SK-N-SH (cell line): ENCODE measurements around the gene S1PR3. TPM values are rescaled to one million over a fixed set of nuclear protein-coding genes. Genes with fewer than 3 reads are reported as not detected.

Experiments
- CTCF ChIA-PET: fragments of 300-600, 350-600 bp; formaldehyde crosslinking; extraction: SDS; loops from one replicate; lab custom pipeline; 2021; lab: Yijun Ruan, JAX
- POLR2A ChIA-PET: fragments of 350-600 bp; sonication (Branson Sonifier 250); formaldehyde crosslinking; extraction: SDS; loops from one replicate; lab custom pipeline; 2020; ENCODE audit warnings: antibody characterized with exemption, inconsistent platforms; lab: Yijun Ruan, JAX
- DNase-seq: peaks from one replicate; pipeline ENCODE4 v3.0.0; 2012
- H2AFZ ChIP-seq: fragments of 200-600 bp; sonication (generic); 2 replicates; pipeline ENCODE4 v1.8.1; 2016; ENCODE audit warnings: antibody characterized with exemption, mild to moderate bottlenecking, low read depth
- H3F3A ChIP-seq: fragments of 200-600 bp; sonication (generic); replicated peaks from 2 replicates; pipeline ENCODE3; 2016; ENCODE audit warnings: antibody characterized with exemption, mild to moderate bottlenecking; ENCODE audit not compliant: insufficient read depth
- H3K27ac ChIP-seq, 2 experiments: fragments of 200-500 bp in 1 of 2; fragments of 200-600 bp in 1 of 2; sonication (Bioruptor generic) in 1 of 2; sonication (generic), shearing (Covaris generic) in 1 of 2; 2 replicates each; pipeline versions ENCODE4 v1.5.1 to v1.6.1; 2014 to 2016; ENCODE audit warnings: low read depth in 2 of 2, inconsistent platforms in 1 of 2, low read length in 1 of 2, mild to moderate bottlenecking in 1 of 2, mixed read lengths in 1 of 2
- H3K27me3 ChIP-seq: fragments of 200-600 bp; sonication (generic), shearing (Covaris generic); 2 replicates; pipeline ENCODE4 v1.6.1; 2016; ENCODE audit warnings: mixed run types; ENCODE audit not compliant: insufficient read depth
- H3K36me3 ChIP-seq, 2 experiments: fragments of 200-500 bp in 1 of 2; fragments of 200-600 bp in 1 of 2; sonication (Bioruptor generic) in 1 of 2; sonication (generic) in 1 of 2; replicated peaks in 1 of 2; 2 replicates each; pipeline versions ENCODE3 to v1.5.1; 2014 to 2016; ENCODE audit warnings: low read length in 1 of 2, mild to moderate bottlenecking in 1 of 2; ENCODE audit not compliant: insufficient read depth in 2 of 2, control insufficient read depth in 1 of 2
- H3K4me1 ChIP-seq, 2 experiments: fragments of 200-500 bp in 1 of 2; fragments of 200-600 bp in 1 of 2; sonication (Bioruptor generic) in 1 of 2; sonication (generic), shearing (Covaris generic) in 1 of 2; 2 replicates each; pipeline versions ENCODE4 v1.5.1 to v1.6.1; 2014 to 2016; ENCODE audit warnings: low read depth in 1 of 2, low read length in 1 of 2, mixed run types in 1 of 2; ENCODE audit not compliant: insufficient read depth in 2 of 2, control insufficient read depth in 1 of 2
- H3K4me2 ChIP-seq: fragments of 200-600 bp; sonication (generic), shearing (Covaris generic); 2 replicates; pipeline ENCODE4 v1.6.1; 2017; ENCODE audit warnings: mixed run types
- H3K4me3 ChIP-seq, 2 experiments: fragments of 200-500 bp in 1 of 2; fragments of 200-600 bp in 1 of 2; sonication (Bioruptor generic) in 1 of 2; sonication (generic), shearing (Covaris generic) in 1 of 2; 2 replicates each; pipeline versions ENCODE4 v1.5.1 to v1.8.1; 2014 to 2016; ENCODE audit warnings: low read depth in 2 of 2, inconsistent platforms in 1 of 2, low read length in 1 of 2, mild to moderate bottlenecking in 1 of 2, mixed read lengths in 1 of 2, moderate library complexity in 1 of 2
- H3K79me2 ChIP-seq: fragments of 200-600 bp; sonication (generic); 2 replicates; pipeline ENCODE4 v1.8.1; 2017; ENCODE audit warnings: mild to moderate bottlenecking; ENCODE audit not compliant: insufficient read depth
- H3K9ac ChIP-seq: fragments of 200-600 bp; sonication (generic); 2 replicates; pipeline ENCODE4 v1.6.1; 2017; ENCODE audit warnings: mixed run types
- H3K9me2 ChIP-seq: fragments of 200-600 bp; sonication (generic); 2 replicates; pipeline ENCODE4 v1.6.1; 2017; ENCODE audit warnings: mixed run types
- H3K9me3 ChIP-seq: fragments of 200-600 bp; sonication (generic); 2 replicates; pipeline ENCODE4 v1.6.1; 2017; ENCODE audit warnings: mixed run types, mild to moderate bottlenecking, moderate library complexity
- H4K20me1 ChIP-seq: fragments of 200-600 bp; sonication (generic); 2 replicates; pipeline ENCODE4 v1.6.1; 2017; ENCODE audit warnings: mild to moderate bottlenecking, mixed run types; ENCODE audit not compliant: insufficient read depth
- CHD2 ChIP-seq: fragments of 150-350 bp; IDR thresholded peaks from 2 replicates; pipeline ENCODE4 v1.6.1; 2018; ENCODE audit warnings: low read length; ENCODE audit not compliant: partially characterized antibody
- ELF1 ChIP-seq: IDR thresholded peaks from 2 replicates; pipeline ENCODE4 v1.4.0; 2012
- EP300 ChIP-seq, 2 experiments: IDR thresholded peaks; 2 replicates each; pipeline versions ENCODE4 v1.4.0 to v1.6.1; 2012; ENCODE audit warnings: borderline replicate concordance in 1 of 2, low read depth in 1 of 2, low read length in 1 of 2
- FOSL2 ChIP-seq: IDR thresholded peaks from 2 replicates; pipeline ENCODE4 v1.4.0; 2012; ENCODE audit warnings: low read depth, mild to moderate bottlenecking, moderate library complexity, borderline replicate concordance
- GABPA ChIP-seq: IDR thresholded peaks from 2 replicates; pipeline ENCODE4 v1.4.0; 2012; ENCODE audit warnings: low read depth, mild to moderate bottlenecking
- GATA2 ChIP-seq: sonication (generic); formaldehyde crosslinking; IDR thresholded peaks from 2 replicates; pipeline ENCODE4 v1.5.0; 2020; ENCODE audit warnings: mild to moderate bottlenecking, missing genetic modification reagents
- IRF3 ChIP-seq: fragments of 150-350 bp; IDR thresholded peaks from 2 replicates; pipeline ENCODE4 v1.6.1; 2016; ENCODE audit warnings: mild to moderate bottlenecking, low read depth, low read length
- JUND ChIP-seq: IDR thresholded peaks from 2 replicates; pipeline ENCODE4 v1.4.0; 2012
- MEF2A ChIP-seq: IDR thresholded peaks from 2 replicates; pipeline ENCODE4 v1.4.0; 2012; ENCODE audit warnings: low read depth, borderline replicate concordance
- RAD21 ChIP-seq: IDR thresholded peaks from 2 replicates; pipeline ENCODE4 v1.6.1; 2012; ENCODE audit warnings: mild to moderate bottlenecking, low read length
- RFX5 ChIP-seq: IDR thresholded peaks from 2 replicates; pipeline ENCODE4 v1.6.1; 2012; ENCODE audit warnings: mild to moderate bottlenecking, improper control_type of control experiment, low read length
- SIN3A ChIP-seq: IDR thresholded peaks from 2 replicates; pipeline ENCODE4 v1.6.1; 2012; ENCODE audit warnings: low read depth, mild to moderate bottlenecking, low read length, moderate library complexity, borderline replicate concordance
- SMC3 ChIP-seq: IDR thresholded peaks from 2 replicates; pipeline ENCODE4 v1.6.1; 2012; ENCODE audit warnings: low read depth, low read length, improper control_type of control experiment
- TAF1 ChIP-seq: IDR thresholded peaks from 2 replicates; pipeline ENCODE4 v1.6.1; 2012; ENCODE audit warnings: low read depth, mild to moderate bottlenecking, low read length, moderate library complexity, borderline replicate concordance
- TCF12 ChIP-seq: IDR thresholded peaks from 2 replicates; pipeline ENCODE4 v1.4.0; 2012
- USF1 ChIP-seq: IDR thresholded peaks from 2 replicates; pipeline ENCODE4 v1.4.0; 2012; ENCODE audit warnings: low read depth, borderline replicate concordance
- YY1 ChIP-seq: IDR thresholded peaks from 2 replicates; pipeline ENCODE4 v1.4.0; 2012; ENCODE audit warnings: low read depth, mild to moderate bottlenecking
- WGBS: methylation state at CpG from one replicate; pipeline ENCODE4 v1.1.6; 2017; ENCODE audit warnings: low lambda C conversion rate; 5-methylcytosine and 5-hydroxymethylcytosine counted together
- polyA plus RNA-seq, 3 experiments: library from polyadenylated mRNA; depleted of rRNA; stranded (reverse); fragments of >200 nt; gene quantifications; 2 replicates each; pipeline ENCODE4 v1.2.3, GENCODE V29; 2012

The S1PR3 gene
- polyA plus RNA-seq, 1 of the 3 experiments (the other 2 are of a cell fraction): 2.5 TPM

- no peak for DNase-seq
- Histone ChIP-seq H3K36me3 (no peaks in the 10 kb centered on the region), H3K4me1 (peaks cover 3 to 6% of the 10 kb centered on the region in 2 experiments; a peak in 2 of 4 replicates), H3K9ac (no peak overlapping the region), H3K79me2 (no peaks in the 10 kb centered on the region), H2AFZ (no peak overlapping the region), H4K20me1 (no peaks in the 10 kb centered on the region), H3K4me2 (no peak overlapping the region), H3K27me3 (peaks cover 10% of the 10 kb centered on the region; the same call in 1 of the 2 replicates), H3K9me2 (no peaks in the 10 kb centered on the region), H3K27ac (no peak overlapping the region), H3F3A (no peaks in the 10 kb centered on the region), H3K4me3 (no peak overlapping the region), H3K9me3 (no peaks in the 10 kb centered on the region)
- ChIA-PET CTCF (interaction anchor here (1.5 kb wide), 1 partner anchor 28 kb away, joined by 4 read pairs; no protein-coding TSS in a partner anchor), POLR2A (no interaction called here)
- 83% methylated on average over 2 of the region's 3 CpGs for WGBS
- TF ChIP-seq RFX5: no peak
- no peak for TF ChIP-seq RAD21
- TF ChIP-seq SIN3A: no peak
- no peak for TF ChIP-seq ELF1
- no peak for TF ChIP-seq USF1
- TF ChIP-seq GATA2 (CRISPR knock-in tag): no peak
- TF ChIP-seq SMC3: no peak
- no peak for TF ChIP-seq EP300 (IDR thresholded peaks at IDR 0.05; ENCODE audit: borderline replicate concordance in 1 of 2, low read depth in 1 of 2, low read length in 1 of 2)
- no peak for TF ChIP-seq CHD2
- TF ChIP-seq JUND: no peak
- no peak for TF ChIP-seq TCF12
- TF ChIP-seq YY1: no peak
- TF ChIP-seq FOSL2: no peak
- TF ChIP-seq MEF2A: no peak
- TF ChIP-seq IRF3: no peak
- no peak for TF ChIP-seq TAF1
These were observed 33.7 kb upstream of the S1PR3 start for GRCh38 chr9:88957526-88957925.

- H4K20me1 ChIP-seq: no peaks in the 10 kb centered on the region
- DNase-seq: no peak
- no peak overlapping the region for H3K4me3 ChIP-seq
- 79% methylated on average over 4 of the region's 5 CpGs for WGBS
- POLR2A ChIA-PET: no interaction called here
- H3K79me2 ChIP-seq: no peaks in the 10 kb centered on the region
- no peak overlapping the region for H3K27ac ChIP-seq
- no peak overlapping the region for H3K4me2 ChIP-seq
- no peak overlapping the region for H3K9ac ChIP-seq
- no peaks in the 10 kb centered on the region for H3K4me1 ChIP-seq
- H3K36me3 ChIP-seq: no peaks in the 10 kb centered on the region
- no peaks in the 10 kb centered on the region for H3F3A ChIP-seq
- H3K27me3 ChIP-seq: peaks cover 10% of the 10 kb centered on the region
- H2AFZ ChIP-seq: no peak overlapping the region
- no peaks in the 10 kb centered on the region for H3K9me2 ChIP-seq
- CTCF ChIA-PET: interaction anchor here (1.1 to 1.2 kb wide), 2 partner anchors 11 to 41 kb away, joined by 3 to 4 read pairs; no protein-coding TSS in a partner anchor
- TF ChIP-seq IRF3 (no peak), SIN3A (no peak), GABPA (no peak), TAF1 (no peak)
- no peaks in the 10 kb centered on the region for H3K9me3 ChIP-seq
These were observed 31.4 kb upstream of the S1PR3 start for GRCh38 chr9:88959727-88960469.
